CD4-positive, alpha-beta T cell (primary cell): Measurements from ENCODE around the gene ABHD16B. TPM values are rescaled to one million over a fixed set of nuclear protein-coding genes. Genes with fewer than 3 reads are reported as not detected.

ENCODE experiments used
- ATAC-seq: fragments of 200-7000 bp; cut with Tn5 transposase; one replicate; pipeline ENCODE4 v1.10.0; 2022; ENCODE audit warnings: mild to moderate bottlenecking; ENCODE audit not compliant: poor library complexity
- CTCF ChIA-PET: fragments of 350-600 bp; sonication (Branson Sonifier 250); formaldehyde crosslinking; loops from one replicate; lab custom pipeline; 2021; ENCODE audit warnings: antibody characterized with exemption, inconsistent platforms; lab: Charles Lee
- POLR2A ChIA-PET: fragments of 350-600 bp; sonication (Branson Sonifier 250); formaldehyde crosslinking; loops from one replicate; lab custom pipeline; 2021; ENCODE audit warnings: antibody characterized with exemption, inconsistent platforms; lab: Charles Lee
- DNase-seq, 14 experiments: peaks; one replicate each; pipeline ENCODE4 v3.0.0-alpha.2; 2013 to 2020; ENCODE audit warnings: mixed read lengths in 2 of 14
- H3K27ac ChIP-seq, 2 donors: one replicate each; pipeline versions ENCODE4 v1.5.1 to v1.7.0; 2013; ENCODE audit warnings: low read length in 2 of 2, low read depth in 1 of 2, mild to moderate bottlenecking in 1 of 2
- H3K27me3 ChIP-seq, 2 experiments: 1 replicate in 1 of 2; 2 replicates in 1 of 2; pipeline versions ENCODE4 v1.6.1 to v1.7.0; 2013; ENCODE audit warnings: low read length in 2 of 2, control low read depth in 1 of 2, mild to moderate bottlenecking in 1 of 2, moderate library complexity in 1 of 2; ENCODE audit not compliant: insufficient read depth in 2 of 2, control insufficient read depth in 1 of 2
- H3K36me3 ChIP-seq: one replicate; pipeline ENCODE4 v1.6.1; 2013; ENCODE audit warnings: low read length, control low read depth; ENCODE audit not compliant: insufficient read depth
- H3K4me1 ChIP-seq: one replicate; pipeline ENCODE4 v1.6.1; 2013; ENCODE audit warnings: low read length, control low read depth; ENCODE audit not compliant: insufficient read depth
- H3K4me3 ChIP-seq: one replicate; pipeline ENCODE4 v1.5.1; 2013; ENCODE audit warnings: mild to moderate bottlenecking, low read length, moderate library complexity
- H3K9me3 ChIP-seq, 2 experiments: 1 replicate in 1 of 2; 2 replicates in 1 of 2; pipeline versions ENCODE4 v1.6.1 to v1.7.0; 2013; ENCODE audit warnings: low read length in 2 of 2, mild to moderate bottlenecking in 2 of 2, control low read depth in 1 of 2, moderate library complexity in 1 of 2; ENCODE audit not compliant: control insufficient read depth in 1 of 2, insufficient read depth in 1 of 2
- H3K27ac Mint-ChIP-seq: one replicate; pipeline ENCODE4 v1.8.0; 2020; ENCODE audit warnings: mixed read lengths
- H3K27me3 Mint-ChIP-seq: one replicate; pipeline ENCODE4 v1.8.0; 2021; ENCODE audit warnings: mixed read lengths
- H3K36me3 Mint-ChIP-seq: one replicate; pipeline ENCODE4 v1.8.0; 2021; ENCODE audit warnings: low read depth, mixed read lengths
- H3K4me1 Mint-ChIP-seq: one replicate; pipeline ENCODE4 v1.8.0; 2021; ENCODE audit warnings: low read depth, mixed read lengths
- H3K4me3 Mint-ChIP-seq: one replicate; pipeline ENCODE4 v1.8.0; 2020; ENCODE audit warnings: mild to moderate bottlenecking, mixed read lengths
- H3K9me3 Mint-ChIP-seq: one replicate; pipeline ENCODE4 v1.8.0; 2020; ENCODE audit warnings: mixed read lengths
- CTCF ChIP-seq: fragments of 200-600 bp; IDR thresholded peaks from one replicate; pipeline ENCODE4 v1.8.0; 2022; ENCODE audit warnings: antibody characterized with exemption, mild to moderate bottlenecking
- intact Hi-C, 2 experiments: fragments of 100-400 bp; cut with DNase I in 1 of 2; cut with micrococcal nuclease in 1 of 2; formaldehyde crosslinking; loops; one replicate each; pipeline versions ENCODE4 v1.15.1 to v1.9.0; 2023 to 2025; cut with DNase I, micrococcal nuclease
- total RNA-seq, 174 experiments: library from RNA in 2 of 174; stranded (reverse) in 2 of 174; gene quantifications; one replicate each; pipeline ENCODE4 v1.2.3 and lab custom pipeline; 2021 to 2026

Gene ABHD16B
- total RNA-seq, 2 experiments from 2014 or later: not detected

- no peak for TF ChIP-seq CTCF
- Histone ChIP-seq H3K27ac (no peak overlapping the region), H3K4me3 (no peak overlapping the region), H3K27me3 (no peaks in the 10 kb centered on the region), H3K4me1 (peaks cover 61% of the 10 kb centered on the region), H3K9me3 (no peaks in the 10 kb centered on the region), H3K36me3 (peaks cover 4% of the 10 kb centered on the region)
- intact Hi-C loops: loop anchor here in 1 of 2 experiments (5.0 kb wide), 1 partner anchor 214 kb away; no protein-coding TSS in a partner anchor
- ATAC-seq: no peak
- Mint-ChIP-seq H3K4me1 (peaks cover 42% of the 10 kb centered on the region), H3K27ac (no peak overlapping the region), H3K27me3 (no peaks in the 10 kb centered on the region), H3K36me3 (peaks cover 17% of the 10 kb centered on the region), H3K9me3 (no peaks in the 10 kb centered on the region), H3K4me3 (no peak overlapping the region)
- ChIA-PET CTCF (interaction anchor here (0.8 kb wide), 1 partner anchor 66 kb away, joined by 4 read pairs; no protein-coding TSS in a partner anchor), POLR2A (interaction anchor here (0.5 kb wide), 1 partner anchor 77 kb away, joined by 3 read pairs; no protein-coding TSS in a partner anchor)
- no peak for DNase-seq
Measured at GRCh38 chr20:63908008-63908682, 46.8 kb downstream of the ABHD16B start.

GRCh38 chr20:63911176-63911575 lies 49.9 kb downstream of the ABHD16B start:
- Histone ChIP-seq H3K9me3 (peaks cover 0 to 12% of the 10 kb centered on the region in 2 experiments), H3K27me3 (no peaks in the 10 kb centered on the region), H3K36me3 (peaks cover 14% of the 10 kb centered on the region), H3K27ac (no peak overlapping the region), H3K4me3 (no peak overlapping the region), H3K4me1 (peaks cover 41% of the 10 kb centered on the region)
- ChIA-PET POLR2A (interaction anchor here (0.9 kb wide), 1 partner anchor 16 kb away, joined by 3 read pairs; the partner anchor contains the start of gene DNAJC5), CTCF (interaction anchor here (1.1 to 2.4 kb wide), 3 partner anchors 16 to 63 kb away, joined by 3 to 11 read pairs (median 5); no protein-coding TSS in a partner anchor)
- Mint-ChIP-seq H3K27me3 (no peaks in the 10 kb centered on the region), H3K4me3 (peak overlapping the region; percentile 9), H3K36me3 (peaks cover 24% of the 10 kb centered on the region), H3K27ac (peak overlapping the region; percentile 56), H3K4me1 (peaks cover 32% of the 10 kb centered on the region), H3K9me3 (no peaks in the 10 kb centered on the region)
- TF ChIP-seq CTCF: no peak
- DNase-seq: peak in 2 of 14 experiments; percentile 20 to 41
- ATAC-seq: no peak
- intact Hi-C loops: no loop called here

Other genes with a start within 250 kb of the ABHD16B start
- 10 to 100 TPM; 32.9 to 34.0 TPM for gene GMEB2, start 234.4 kb upstream of the ABHD16B start, total RNA-seq
- 100 to 1,000 TPM; 122 to 127 TPM for gene STMN3, start 208.1 kb upstream of the ABHD16B start, total RNA-seq
- gene RTEL1, start 203.2 kb upstream of the ABHD16B start, total RNA-seq: 10 to 100 TPM; 25.5 to 27.6 TPM
- 1 to 10 TPM; 2.5 to 2.6 TPM for gene TNFRSF6B, start 164.8 kb upstream of the ABHD16B start, total RNA-seq
- gene ARFRP1, start 153.5 kb upstream of the ABHD16B start, total RNA-seq: 10 to 100 TPM; 34.5 to 35.7 TPM
- 10 to 100 TPM; 28.2 to 33.4 TPM for gene ZGPAT, start 153.5 kb upstream of the ABHD16B start, total RNA-seq
- 100 to 1,000 TPM; 149 to 165 TPM for gene LIME1, start 124.8 kb upstream of the ABHD16B start, total RNA-seq
- gene SLC2A4RG, start 121.7 kb upstream of the ABHD16B start, total RNA-seq: 100 to 1,000 TPM; 123 to 125 TPM
- under 1 TPM; 0.08 to 0.34 TPM for gene ZBTB46, start 30.2 kb upstream of the ABHD16B start, total RNA-seq
- 10 to 100 TPM; 15.1 to 15.3 TPM for gene TPD52L2, start 3.8 kb downstream of the ABHD16B start, total RNA-seq
- gene DNAJC5, start 33.6 kb downstream of the ABHD16B start, total RNA-seq: 10 to 100 TPM; 21.4 to 22.5 TPM
- 10 to 100 TPM; 41.3 to 46.1 TPM for gene UCKL1, start 94.9 kb downstream of the ABHD16B start, total RNA-seq
- gene ZNF512B, start 108.4 kb downstream of the ABHD16B start, total RNA-seq: 10 to 100 TPM; 22.0 to 23.3 TPM
- gene SAMD10, start 118.1 kb downstream of the ABHD16B start, total RNA-seq: 10 to 100 TPM; 12.0 to 12.1 TPM
- gene PRPF6, start 119.6 kb downstream of the ABHD16B start, total RNA-seq: 10 to 100 TPM; 50.6 to 51.3 TPM
- 1 to 10 TPM; 6.1 to 6.4 TPM for gene C20orf204, start 174.7 kb downstream of the ABHD16B start, total RNA-seq
- gene SOX18, start 188.1 kb downstream of the ABHD16B start, total RNA-seq: not detected
- 10 to 100 TPM; 28.4 to 29.9 TPM for gene TCEA2, start 201.7 kb downstream of the ABHD16B start, total RNA-seq
- gene RGS19, start 218.0 kb downstream of the ABHD16B start, total RNA-seq: 10 to 100 TPM in 1 of 2 experiments, 1 to 10 TPM in 1; 9.7 to 14.8 TPM
- 1 to 10 TPM; 1.0 to 1.2 TPM for gene OPRL1, start 218.6 kb downstream of the ABHD16B start, total RNA-seq
- gene LKAAEAR1, start 222.9 kb downstream of the ABHD16B start, total RNA-seq: under 1 TPM; 0.30 to 0.39 TPM
- under 1 TPM; 0.38 to 0.47 TPM for gene NPBWR2, start 246.1 kb downstream of the ABHD16B start, total RNA-seq